Natural killer cell (primary cell): Measurements from ENCODE around the gene IGF2R. TPM values are rescaled to one million over a fixed set of nuclear protein-coding genes. Genes with fewer than 3 reads are reported as not detected.
A peak's percentile ranks its signal among the peaks of the same experiment; 100 is the strongest.

Source experiments
- ATAC-seq, 3 donors: fragments of 150-1000 bp in 2 of 3; fragments of 200-7000 bp in 1 of 3; cut with Tn5 transposase; 1 replicate in 1 of 3; 2 replicates in 2 of 3; pipeline ENCODE4 v1.10.0; 2021; ENCODE audit warnings: mild to moderate bottlenecking in 2 of 3, moderate library complexity in 2 of 3
- DNase-seq, 2 donors: peaks; one replicate each; pipeline versions ENCODE4 v3.0.0 to v3.0.0-alpha.2; 2013 to 2021; ENCODE audit warnings: mixed read lengths in 1 of 2
- H3K27ac ChIP-seq: one replicate; pipeline ENCODE4 v1.5.1; 2013; ENCODE audit warnings: mild to moderate bottlenecking, low read length
- H3K27me3 ChIP-seq: one replicate; pipeline ENCODE4 v1.6.1; 2013; ENCODE audit warnings: low read length; ENCODE audit not compliant: control insufficient read depth, insufficient read depth
- H3K36me3 ChIP-seq: one replicate; pipeline ENCODE4 v1.6.1; 2013; ENCODE audit warnings: low read length; ENCODE audit not compliant: control insufficient read depth, insufficient read depth
- H3K4me1 ChIP-seq: one replicate; pipeline ENCODE4 v1.6.1; 2013; ENCODE audit warnings: low read length; ENCODE audit not compliant: control insufficient read depth, insufficient read depth
- H3K4me3 ChIP-seq: one replicate; pipeline ENCODE4 v1.5.1; 2013; ENCODE audit warnings: low read length
- H3K9me3 ChIP-seq: one replicate; pipeline ENCODE4 v1.6.1; 2013; ENCODE audit warnings: low read length; ENCODE audit not compliant: control insufficient read depth, insufficient read depth
- H3K27ac Mint-ChIP-seq, 2 donors: one replicate each; pipeline ENCODE4 v1.8.0; 2022; ENCODE audit warnings: mild to moderate bottlenecking in 2 of 2, mixed read lengths in 2 of 2, moderate library complexity in 1 of 2
- H3K27me3 Mint-ChIP-seq, 2 donors: one replicate each; pipeline ENCODE4 v1.8.0; 2022; ENCODE audit warnings: low read depth in 2 of 2, mixed read lengths in 2 of 2
- H3K36me3 Mint-ChIP-seq: one replicate; pipeline ENCODE4 v1.8.0; 2022; ENCODE audit warnings: mixed read lengths
- H3K4me1 Mint-ChIP-seq, 2 donors: one replicate each; pipeline ENCODE4 v1.8.0; 2022; ENCODE audit warnings: mixed read lengths in 2 of 2
- H3K4me3 Mint-ChIP-seq: one replicate; pipeline ENCODE4 v1.8.0; 2022; ENCODE audit warnings: mild to moderate bottlenecking, moderate library complexity, mixed read lengths
- H3K9me3 Mint-ChIP-seq, 2 donors: one replicate each; pipeline ENCODE4 v1.8.0; 2022; ENCODE audit warnings: mixed read lengths in 2 of 2
- WGBS: methylation state at CpG from one replicate; pipeline ENCODE4 v1.1.7; 2013; ENCODE audit warnings: missing lambda C conversion rate; ENCODE audit not compliant: insufficient coverage; 5-methylcytosine and 5-hydroxymethylcytosine counted together
- intact Hi-C: fragments of 100-400 bp; cut with micrococcal nuclease; formaldehyde crosslinking; loops from one replicate; pipeline ENCODE4 v1.14.2; 2022
- total RNA-seq, 4 donors: library from RNA; stranded (reverse); fragments of 120-200 nt in 1 of 4; gene quantifications; one replicate each; pipeline versions ENCODE4 v1.2.3 to v1.2.4, GENCODE V29; 2013 to 2022
- TF ChIP-seq, protein P1 (sequence below): fragments of 200-600 bp; IDR thresholded peaks from one replicate; pipeline ENCODE4 v1.8.0; 2022; ENCODE audit warnings: antibody characterized with exemption

IGF2R gene
- total RNA-seq, 3 donors from 2014 or later (not counting 1 experiment from before 2014, with no cell fraction given) = 208 to 282 (median 253) TPM

DNA sequence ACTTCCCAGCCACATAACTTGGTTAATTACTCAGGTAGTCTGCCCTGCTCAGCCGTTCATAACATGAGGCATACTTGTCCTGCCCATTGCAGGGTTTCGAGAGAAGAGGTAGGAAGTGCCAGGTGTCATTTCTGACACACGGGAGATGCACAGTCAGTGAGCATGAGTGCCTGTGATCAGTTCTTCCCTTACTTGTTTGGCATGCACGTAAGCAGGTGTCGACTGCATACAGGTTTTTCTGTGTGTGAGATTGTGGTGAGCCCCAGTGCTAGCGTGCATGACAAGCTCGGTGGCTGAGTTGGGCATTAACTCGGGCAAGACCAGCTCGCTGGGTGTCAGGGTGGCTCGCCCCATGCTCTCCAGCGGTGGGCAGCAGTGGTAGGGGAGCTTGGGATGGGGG is 101.5 kb downstream of the IGF2R start:
- H3K9me3 Mint-ChIP-seq = no peaks in the 10 kb centered on the region
- 84% methylated on average over 11 of the region's 11 CpGs for WGBS
- no peaks in the 10 kb centered on the region for H3K27me3 Mint-ChIP-seq
- intact Hi-C loops = loop anchor here (10.0 kb wide), 1 partner anchor 206 kb away; no protein-coding TSS in a partner anchor
- TF ChIP-seq, protein P1, sequence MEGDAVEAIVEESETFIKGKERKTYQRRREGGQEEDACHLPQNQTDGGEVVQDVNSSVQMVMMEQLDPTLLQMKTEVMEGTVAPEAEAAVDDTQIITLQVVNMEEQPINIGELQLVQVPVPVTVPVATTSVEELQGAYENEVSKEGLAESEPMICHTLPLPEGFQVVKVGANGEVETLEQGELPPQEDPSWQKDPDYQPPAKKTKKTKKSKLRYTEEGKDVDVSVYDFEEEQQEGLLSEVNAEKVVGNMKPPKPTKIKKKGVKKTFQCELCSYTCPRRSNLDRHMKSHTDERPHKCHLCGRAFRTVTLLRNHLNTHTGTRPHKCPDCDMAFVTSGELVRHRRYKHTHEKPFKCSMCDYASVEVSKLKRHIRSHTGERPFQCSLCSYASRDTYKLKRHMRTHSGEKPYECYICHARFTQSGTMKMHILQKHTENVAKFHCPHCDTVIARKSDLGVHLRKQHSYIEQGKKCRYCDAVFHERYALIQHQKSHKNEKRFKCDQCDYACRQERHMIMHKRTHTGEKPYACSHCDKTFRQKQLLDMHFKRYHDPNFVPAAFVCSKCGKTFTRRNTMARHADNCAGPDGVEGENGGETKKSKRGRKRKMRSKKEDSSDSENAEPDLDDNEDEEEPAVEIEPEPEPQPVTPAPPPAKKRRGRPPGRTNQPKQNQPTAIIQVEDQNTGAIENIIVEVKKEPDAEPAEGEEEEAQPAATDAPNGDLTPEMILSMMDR = no peak
- Histone ChIP-seq H3K27me3 (no peaks in the 10 kb centered on the region), H3K4me3 (no peak overlapping the region), H3K4me1 (peaks cover 31% of the 10 kb centered on the region), H3K9me3 (no peaks in the 10 kb centered on the region), H3K27ac (no peak overlapping the region), H3K36me3 (peaks cover 84% of the 10 kb centered on the region)
- peak overlapping the region; percentile 31 to 43 for H3K27ac Mint-ChIP-seq
- peaks cover 32% of the 10 kb centered on the region for H3K36me3 Mint-ChIP-seq
- no peak overlapping the region for H3K4me3 Mint-ChIP-seq
- no peak for DNase-seq
- no peak for ATAC-seq
- H3K4me1 Mint-ChIP-seq = peaks cover 33 to 37% of the 10 kb centered on the region in 2 donors

DNA sequence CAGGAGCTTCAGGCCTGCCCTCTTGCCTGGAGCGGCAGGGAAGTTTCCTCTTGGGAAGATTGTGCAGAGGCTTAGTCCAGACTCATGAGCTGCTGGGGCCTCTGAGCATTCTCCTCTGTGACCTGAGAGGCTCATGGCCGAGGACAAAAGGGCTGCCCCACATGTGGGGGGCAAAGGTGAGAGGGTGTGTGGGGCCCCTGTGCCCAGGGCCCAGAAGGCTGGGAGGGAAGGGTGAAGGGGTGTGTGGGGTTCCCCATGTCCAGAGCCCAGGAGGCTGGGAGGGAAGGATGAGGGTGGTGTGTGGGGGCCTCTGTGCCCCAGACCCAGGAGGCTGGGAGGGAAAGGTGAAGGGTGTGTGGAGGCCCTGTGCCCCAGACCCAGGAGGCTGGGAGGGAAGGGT is 101.9 kb downstream of the IGF2R start:
- no peaks in the 10 kb centered on the region for H3K9me3 ChIP-seq
- DNase-seq = no peak
- no peaks in the 10 kb centered on the region for H3K27me3 ChIP-seq
- 96% methylated on average over 2 of the region's 2 CpGs for WGBS
- H3K4me1 ChIP-seq = peaks cover 31% of the 10 kb centered on the region
- no peaks in the 10 kb centered on the region for H3K9me3 Mint-ChIP-seq
- no peak overlapping the region for H3K27ac ChIP-seq
- TF ChIP-seq, protein P1 = no peak
- H3K36me3 Mint-ChIP-seq = peaks cover 30% of the 10 kb centered on the region
- no peak overlapping the region for H3K4me3 ChIP-seq
- no peak overlapping the region for H3K4me3 Mint-ChIP-seq
- H3K27ac Mint-ChIP-seq = peak overlapping the region; percentile 31 to 43
- no peak for ATAC-seq
- H3K4me1 Mint-ChIP-seq = peaks cover 33 to 37% of the 10 kb centered on the region in 2 donors
- no peaks in the 10 kb centered on the region for H3K27me3 Mint-ChIP-seq
- peaks cover 88% of the 10 kb centered on the region for H3K36me3 ChIP-seq
- intact Hi-C loops = loop anchor here (10.0 kb wide), 1 partner anchor 206 kb away; no protein-coding TSS in a partner anchor

DNA sequence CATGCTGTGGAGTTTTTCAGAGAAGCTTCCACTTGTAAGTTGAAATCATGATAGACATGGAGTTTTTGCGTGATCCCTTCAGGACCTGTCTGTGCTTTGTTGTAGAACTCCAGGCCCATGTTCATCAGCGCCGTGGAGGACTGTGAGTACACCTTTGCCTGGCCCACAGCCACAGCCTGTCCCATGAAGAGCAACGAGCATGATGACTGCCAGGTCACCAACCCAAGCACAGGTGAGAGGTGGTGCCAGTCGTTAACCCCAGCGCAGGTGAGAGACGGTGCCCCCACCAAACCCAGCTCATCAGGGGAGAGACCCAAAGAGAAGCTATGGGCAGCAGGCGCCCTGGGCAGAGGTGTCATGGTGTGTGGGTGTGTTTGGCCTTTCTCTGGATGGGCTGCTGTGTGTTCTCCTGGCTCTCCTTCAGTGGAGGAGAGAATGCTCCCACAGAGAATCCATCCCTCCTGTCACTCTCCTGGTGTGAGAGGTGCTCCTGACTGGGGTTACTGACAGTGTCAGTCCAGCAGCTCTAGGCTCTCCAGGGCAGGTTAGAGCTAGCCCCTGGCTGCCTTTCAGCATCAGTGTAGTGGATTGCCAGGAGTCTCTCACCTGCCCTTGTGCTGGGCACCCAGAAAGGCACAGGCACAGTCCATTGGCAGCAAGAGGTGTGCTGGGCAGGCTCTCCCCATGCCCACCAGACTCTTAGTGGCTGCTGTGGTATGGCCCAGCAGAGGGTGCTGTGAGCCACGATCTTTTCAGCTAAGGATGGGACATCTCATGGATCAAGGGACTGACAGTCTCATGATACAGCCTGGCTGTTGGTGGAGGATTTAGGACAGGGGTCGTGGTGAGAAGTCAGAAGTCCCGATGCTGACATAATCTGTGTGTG is 103.2 kb downstream of the IGF2R start:
- H3K27ac Mint-ChIP-seq = peak overlapping the region; percentile 23 to 29
- no peaks in the 10 kb centered on the region for H3K27me3 ChIP-seq
- intact Hi-C loops = loop anchor here (10.0 kb wide), 1 partner anchor 207 kb away; no protein-coding TSS in a partner anchor
- no peak overlapping the region for H3K27ac ChIP-seq
- H3K4me3 Mint-ChIP-seq = no peak overlapping the region
- peaks cover 93% of the 10 kb centered on the region for H3K36me3 ChIP-seq
- H3K9me3 ChIP-seq = no peaks in the 10 kb centered on the region
- 93% methylated on average over 10 of the region's 11 CpGs for WGBS
- DNase-seq = no peak
- H3K36me3 Mint-ChIP-seq = peaks cover 36% of the 10 kb centered on the region
- H3K27me3 Mint-ChIP-seq = no peaks in the 10 kb centered on the region
- no peak overlapping the region for H3K4me3 ChIP-seq
- H3K4me1 Mint-ChIP-seq = peaks cover 32 to 42% of the 10 kb centered on the region in 2 donors
- no peaks in the 10 kb centered on the region for H3K9me3 Mint-ChIP-seq
- TF ChIP-seq, protein P1 = no peak
- ATAC-seq = no peak
- peaks cover 31% of the 10 kb centered on the region for H3K4me1 ChIP-seq
